HEK293 (cell line): ENCODE results near the gene PGM1.

ENCODE experiments used
- CTCF ChIA-PET: fragments of 350-600 bp; formaldehyde crosslinking; extraction: SDS; loops from one replicate; lab custom pipeline; 2021; ENCODE audit warnings: antibody characterized with exemption; lab: Yijun Ruan, JAX
- POLR2A ChIA-PET: fragments of 300-600 bp; formaldehyde crosslinking; extraction: SDS; loops from one replicate; lab custom pipeline; 2020; ENCODE audit warnings: antibody characterized with exemption, inconsistent platforms; lab: Yijun Ruan, JAX
- H3K27ac ChIP-seq: fragments of 200-500 bp; sonication (Bioruptor generic); 2 replicates; pipeline ENCODE4 v1.5.1; 2014; ENCODE audit warnings: low read depth, low read length, control low read depth, inconsistent platforms; ENCODE audit errors: extremely low read depth
- H3K36me3 ChIP-seq, 2 experiments: fragments of 200-500 bp in 1 of 2; sonication (Bioruptor generic) in 1 of 2; 1 replicate in 1 of 2; 2 replicates in 1 of 2; pipeline ENCODE4 v1.5.1; 2014 to 2017; ENCODE audit warnings: inconsistent platforms in 2 of 2, low read length in 2 of 2; ENCODE audit not compliant: control insufficient read depth in 2 of 2, insufficient read depth in 1 of 2
- H3K4me1 ChIP-seq: fragments of 200-500 bp; sonication (Bioruptor generic); 2 replicates; pipeline ENCODE4 v1.5.1; 2014; ENCODE audit warnings: mild to moderate bottlenecking, low read length, inconsistent platforms; ENCODE audit not compliant: control insufficient read depth, insufficient read depth
- H3K4me3 ChIP-seq: 2 replicates; pipeline ENCODE4 v1.5.1; 2011; ENCODE audit warnings: low read depth, mild to moderate bottlenecking, control low read depth, low read length, moderate library complexity
- H3K9me3 ChIP-seq: fragments of 200-500 bp; sonication (Bioruptor generic); 2 replicates; pipeline ENCODE4 v1.5.1; 2014; ENCODE audit warnings: low read depth, low read length, inconsistent platforms; ENCODE audit not compliant: control insufficient read depth, insufficient read depth
- GFI1B ChIP-seq: fragments of 450-650 bp; formaldehyde crosslinking; IDR thresholded peaks from 2 replicates; pipeline ENCODE4 v1.5.1; 2016; ENCODE audit warnings: missing biosample characterization, missing genetic modification characterization
- GLI2 ChIP-seq: fragments of 450-650 bp; formaldehyde crosslinking; IDR thresholded peaks from 2 replicates; pipeline ENCODE4; 2017; ENCODE audit warnings: missing biosample characterization, missing genetic modification characterization, low read depth, borderline replicate concordance
- KLF16 ChIP-seq: fragments of 450-650 bp; formaldehyde crosslinking; IDR thresholded peaks from 2 replicates; pipeline ENCODE4 v1.5.1; 2017; ENCODE audit warnings: missing biosample characterization, missing genetic modification characterization
- PBX3 ChIP-seq: sonication (generic); formaldehyde crosslinking; IDR thresholded peaks from 2 replicates; pipeline ENCODE4 v1.8.1; 2022; ENCODE audit warnings: mild to moderate bottlenecking, moderate library complexity, missing genetic modification reagents
- PRDM4 ChIP-seq: fragments of 450-650 bp; formaldehyde crosslinking; IDR thresholded peaks from 2 replicates; pipeline ENCODE4 v1.5.1; 2017; ENCODE audit warnings: missing biosample characterization, missing genetic modification characterization
- SALL2 ChIP-seq: fragments of 450-650 bp; formaldehyde crosslinking; IDR thresholded peaks from 2 replicates; pipeline ENCODE4 v1.5.0; 2017; ENCODE audit warnings: missing biosample characterization, mild to moderate bottlenecking, missing genetic modification characterization, borderline replicate concordance
- TSHZ1 ChIP-seq: fragments of 450-650 bp; formaldehyde crosslinking; IDR thresholded peaks from 2 replicates; pipeline ENCODE4 v1.5.1; 2016; ENCODE audit warnings: missing biosample characterization, missing genetic modification characterization, borderline replicate concordance
- ZBTB10 ChIP-seq: fragments of 450-650 bp; formaldehyde crosslinking; IDR thresholded peaks from 2 replicates; pipeline ENCODE4 v1.5.1; 2016; ENCODE audit warnings: missing biosample characterization, missing genetic modification characterization
- ZBTB6 ChIP-seq: fragments of 450-650 bp; formaldehyde crosslinking; IDR thresholded peaks from 2 replicates; pipeline ENCODE4 v1.5.1; 2017; ENCODE audit warnings: missing biosample characterization, missing genetic modification characterization
- ZNF155 ChIP-seq: fragments of 450-650 bp; formaldehyde crosslinking; IDR thresholded peaks from 2 replicates; pipeline ENCODE4 v1.5.1; 2016; ENCODE audit warnings: missing biosample characterization, missing genetic modification characterization
- ZNF341 ChIP-seq: fragments of 450-650 bp; formaldehyde crosslinking; IDR thresholded peaks from 2 replicates; pipeline ENCODE4; 2016; ENCODE audit warnings: low read depth, missing biosample characterization, missing genetic modification characterization
- ZNF433 ChIP-seq: fragments of 450-650 bp; formaldehyde crosslinking; IDR thresholded peaks from 2 replicates; pipeline ENCODE4 v1.5.1; 2016; ENCODE audit warnings: missing biosample characterization, missing genetic modification characterization, low read depth
- ZNF558 ChIP-seq: fragments of 450-650 bp; formaldehyde crosslinking; IDR thresholded peaks from 2 replicates; pipeline ENCODE4 v1.5.1; 2016; ENCODE audit warnings: missing biosample characterization, missing genetic modification characterization
- ZNF623 ChIP-seq: fragments of 450-650 bp; formaldehyde crosslinking; IDR thresholded peaks from 2 replicates; pipeline ENCODE4 v1.5.1; 2016; ENCODE audit warnings: missing biosample characterization, missing genetic modification characterization
- ZNF626 ChIP-seq: fragments of 450-650 bp; sonication (Bioruptor Pico); formaldehyde crosslinking; IDR thresholded peaks from 2 replicates; pipeline ENCODE4 v1.5.1; 2018; ENCODE audit warnings: missing biosample characterization, missing genetic modification characterization, inconsistent platforms
- ZNF629 ChIP-seq: fragments of 450-650 bp; formaldehyde crosslinking; IDR thresholded peaks from 2 replicates; pipeline ENCODE4 v1.5.1; 2017; ENCODE audit warnings: missing biosample characterization, missing genetic modification characterization
- ZNF645 ChIP-seq: fragments of 450-650 bp; formaldehyde crosslinking; IDR thresholded peaks from 2 replicates; pipeline ENCODE4; 2016; ENCODE audit warnings: missing biosample characterization, missing genetic modification characterization
- ZNF660 ChIP-seq: fragments of 450-650 bp; IDR thresholded peaks from 2 replicates; pipeline ENCODE4 v1.5.1; 2018; ENCODE audit warnings: missing biosample characterization, mild to moderate bottlenecking, missing genetic modification characterization
- ZNF692 ChIP-seq: fragments of 450-650 bp; formaldehyde crosslinking; IDR thresholded peaks from 2 replicates; pipeline ENCODE4 v1.5.1; 2016; ENCODE audit warnings: missing biosample characterization, missing genetic modification characterization

PGM1 gene

GRCh38 chr1:63617450-63617849, 24.2 kb downstream of the PGM1 start:
- Histone ChIP-seq H3K4me1 (peaks cover 3% of the 10 kb centered on the region; the same call in 1 of the 2 replicates), H3K4me3 (no peak overlapping the region), H3K9me3 (no peaks in the 10 kb centered on the region), H3K36me3 (no peaks in the 10 kb centered on the region), H3K27ac (no peak overlapping the region)
- no peak for TF ChIP-seq ZNF692 (tag by site-specific recombination)
- TF ChIP-seq ZNF629: no peak
- no peak for TF ChIP-seq ZNF433 (tag by site-specific recombination)
- TF ChIP-seq GFI1B (tag by site-specific recombination): no peak
- no peak for TF ChIP-seq ZNF660 (tag by site-specific recombination)
- TF ChIP-seq ZNF623 (tag by site-specific recombination): no peak
- TF ChIP-seq ZNF645 (tag by site-specific recombination): no peak
- TF ChIP-seq PRDM4 (tag by site-specific recombination): no peak
- TF ChIP-seq TSHZ1 (tag by site-specific recombination): no peak
- TF ChIP-seq GLI2 (tag by site-specific recombination): no peak
- no peak for TF ChIP-seq ZNF626
- TF ChIP-seq ZBTB10 (tag by site-specific recombination): no peak
- ChIA-PET CTCF (interaction anchor here (0.5 to 1.9 kb wide), 10 partner anchors 74 to 660 kb away, joined by 3 to 25 read pairs (median 4); no protein-coding TSS in a partner anchor), POLR2A (no interaction called here)

- POLR2A ChIA-PET: no interaction called here
- no peaks in the 10 kb centered on the region for H3K36me3 ChIP-seq
- H3K4me3 ChIP-seq: no peak overlapping the region
- no peak overlapping the region for H3K27ac ChIP-seq
- H3K4me1 ChIP-seq: no peaks in the 10 kb centered on the region; the same call in 1 of the 2 replicates
- H3K9me3 ChIP-seq: no peaks in the 10 kb centered on the region
- CTCF ChIA-PET: interaction anchor here (0.6 to 0.8 kb wide), 2 partner anchors 627 to 628 kb away, joined by 3 read pairs; no protein-coding TSS in a partner anchor
- TF ChIP-seq ZNF155 (tag by site-specific recombination) (no peak), ZBTB6 (no peak), PBX3 (CRISPR knock-in tag) (no peak), SALL2 (tag by site-specific recombination) (no peak), ZNF341 (no peak), KLF16 (tag by site-specific recombination) (no peak), ZNF558 (tag by site-specific recombination) (no peak)
Measured at GRCh38 chr1:63618011-63618410, 24.8 kb downstream of the PGM1 start.
